Gastroesophageal sphincter (tissue), 4 donors: Measurements from ENCODE around the gene SNUPN. TPM values are rescaled to one million over a fixed set of nuclear protein-coding genes. Genes with fewer than 3 reads are reported as not detected.

Experiments
- ATAC-seq: fragments of 150-250 bp; one replicate; pipeline ENCODE4 v1.9.1; 2016; ENCODE audit warnings: mild to moderate bottlenecking, moderate library complexity
- H3K27ac ChIP-seq, 4 donors: fragments of 200-600 bp; sonication (generic) in 3 of 4; 1 replicate in 3 of 4; 2 replicates in 1 of 4; pipeline ENCODE4 v1.5.1; 2016 to 2019
- H3K27me3 ChIP-seq: fragments of 200-600 bp; sonication (generic); one replicate; pipeline ENCODE4 v1.5.1; 2019
- H3K36me3 ChIP-seq, 2 donors: fragments of 200-600 bp; sonication (generic); one replicate each; pipeline ENCODE4 v1.5.1; 2019; ENCODE audit warnings: control low read depth in 1 of 2
- H3K4me1 ChIP-seq, 3 donors: fragments of 200-600 bp; sonication (generic); 1 replicate in 2 of 3; 2 replicates in 1 of 3; pipeline ENCODE4 v1.5.1; 2016 to 2019; ENCODE audit warnings: control low read depth in 2 of 3
- H3K4me3 ChIP-seq, 2 donors: fragments of 200-600 bp; sonication (generic); one replicate each; pipeline ENCODE4 v1.5.1; 2019; ENCODE audit warnings: mild to moderate bottlenecking in 1 of 2, moderate library complexity in 1 of 2
- H3K9me3 ChIP-seq, 3 donors: fragments of 200-600 bp; sonication (generic); one replicate each; pipeline ENCODE4 v1.5.1; 2017 to 2019; ENCODE audit warnings: control low read depth in 2 of 3
- EP300 ChIP-seq: sonication (generic); formaldehyde crosslinking; IDR thresholded peaks from one replicate; pipeline ENCODE4 v1.6.1; 2017; ENCODE audit warnings: antibody characterized with exemption, mild to moderate bottlenecking
- POLR2A ChIP-seq, 2 donors: fragments of 450-650 bp; IDR thresholded peaks; one replicate each; pipeline ENCODE4 v1.6.1; 2017; ENCODE audit warnings: antibody characterized with exemption in 2 of 2, mild to moderate bottlenecking in 2 of 2, moderate library complexity in 1 of 2
- POLR2AphosphoS5 ChIP-seq: sonication (generic); formaldehyde crosslinking; IDR thresholded peaks from one replicate; pipeline ENCODE4 v1.6.1; 2017; ENCODE audit warnings: antibody characterized with exemption
- WGBS, 2 donors: methylation state at CpG; one replicate each; pipeline ENCODE4 v1.1.5; 2018; ENCODE audit warnings: low coverage in 1 of 2; 5-methylcytosine and 5-hydroxymethylcytosine counted together
- total RNA-seq, 4 donors: library from RNA; depleted of rRNA; stranded (reverse); fragments of >200 nt; gene quantifications; one replicate each; pipeline ENCODE4 v1.1.0, GENCODE V29; 2016
- TF ChIP-seq, protein P1 (sequence below), 4 experiments: fragments of 200-600 bp in 2 of 4; fragments of 450-650 bp in 2 of 4; sonication (generic) in 1 of 4; IDR thresholded peaks; one replicate each; pipeline ENCODE4 v1.5.1; 2017 to 2019; ENCODE audit warnings: antibody characterized with exemption in 4 of 4, mild to moderate bottlenecking in 2 of 4, moderate library complexity in 2 of 4

The SNUPN gene
- total RNA-seq, 4 donors from 2014 or later = 18.6 to 27.3 (median 21.0) TPM

DNA sequence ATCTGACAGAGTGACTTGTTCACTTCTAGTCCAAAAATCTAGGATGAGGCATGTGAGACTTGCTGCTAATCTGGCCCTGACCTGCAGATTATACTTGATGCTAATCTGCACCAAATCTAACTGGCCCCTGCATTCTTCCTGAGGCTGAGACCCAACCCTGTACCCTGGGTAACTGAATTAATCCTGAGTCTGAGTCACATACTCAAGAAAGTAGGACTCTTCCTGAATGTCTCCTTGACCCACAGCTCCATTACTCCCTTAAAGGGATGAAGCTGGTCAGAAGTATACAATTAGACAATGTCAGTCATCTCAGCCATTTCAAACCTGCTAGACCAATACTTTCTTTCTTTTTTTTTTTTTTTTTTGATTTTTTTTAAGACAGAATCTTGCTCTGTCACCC is 71.9 kb downstream of the SNUPN start:
- no peak for TF ChIP-seq POLR2A (IDR thresholded peaks at IDR 0.05)
- TF ChIP-seq EP300 = no peak
- TF ChIP-seq, protein P1, sequence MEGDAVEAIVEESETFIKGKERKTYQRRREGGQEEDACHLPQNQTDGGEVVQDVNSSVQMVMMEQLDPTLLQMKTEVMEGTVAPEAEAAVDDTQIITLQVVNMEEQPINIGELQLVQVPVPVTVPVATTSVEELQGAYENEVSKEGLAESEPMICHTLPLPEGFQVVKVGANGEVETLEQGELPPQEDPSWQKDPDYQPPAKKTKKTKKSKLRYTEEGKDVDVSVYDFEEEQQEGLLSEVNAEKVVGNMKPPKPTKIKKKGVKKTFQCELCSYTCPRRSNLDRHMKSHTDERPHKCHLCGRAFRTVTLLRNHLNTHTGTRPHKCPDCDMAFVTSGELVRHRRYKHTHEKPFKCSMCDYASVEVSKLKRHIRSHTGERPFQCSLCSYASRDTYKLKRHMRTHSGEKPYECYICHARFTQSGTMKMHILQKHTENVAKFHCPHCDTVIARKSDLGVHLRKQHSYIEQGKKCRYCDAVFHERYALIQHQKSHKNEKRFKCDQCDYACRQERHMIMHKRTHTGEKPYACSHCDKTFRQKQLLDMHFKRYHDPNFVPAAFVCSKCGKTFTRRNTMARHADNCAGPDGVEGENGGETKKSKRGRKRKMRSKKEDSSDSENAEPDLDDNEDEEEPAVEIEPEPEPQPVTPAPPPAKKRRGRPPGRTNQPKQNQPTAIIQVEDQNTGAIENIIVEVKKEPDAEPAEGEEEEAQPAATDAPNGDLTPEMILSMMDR (IDR thresholded peaks at IDR 0.05) = no peak
- no peak for TF ChIP-seq POLR2AphosphoS5
- H3K27me3 ChIP-seq = no peaks in the 10 kb centered on the region
- no peak overlapping the region for H3K27ac ChIP-seq
- no peak for ATAC-seq
- H3K4me3 ChIP-seq = no peak overlapping the region
- H3K4me1 ChIP-seq = peaks cover 0 to 15% (median 0%) of the 10 kb centered on the region in 3 donors
- H3K36me3 ChIP-seq = no peaks in the 10 kb centered on the region
- H3K9me3 ChIP-seq = no peaks in the 10 kb centered on the region

DNA sequence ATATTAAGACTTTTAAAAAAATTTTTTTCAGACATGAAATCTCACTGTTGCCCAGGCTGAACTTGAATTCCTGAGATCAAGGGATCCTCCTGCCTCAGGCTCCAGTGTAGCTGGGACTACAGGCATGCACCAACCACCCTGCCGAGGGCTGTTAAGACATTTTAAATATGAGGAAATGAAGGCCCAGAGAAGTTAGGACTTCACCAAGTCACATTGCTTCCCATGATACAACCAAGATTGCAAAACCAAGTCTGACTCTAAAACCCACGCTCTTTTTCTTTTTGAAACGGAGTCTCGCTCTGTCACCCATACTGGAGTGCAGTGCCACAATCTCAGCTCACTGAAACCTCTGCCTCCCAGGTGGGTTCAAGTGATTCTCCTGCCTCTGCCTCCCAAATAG is 74.4 kb downstream of the SNUPN start:
- no peaks in the 10 kb centered on the region for H3K9me3 ChIP-seq
- H3K4me3 ChIP-seq = no peak overlapping the region
- no peaks in the 10 kb centered on the region for H3K27me3 ChIP-seq
- 97 to 100% methylated on average over 3 to 4 of the region's 4 CpGs for WGBS, 2 donors
- peaks cover 0 to 23% (median 0%) of the 10 kb centered on the region in 3 donors for H3K4me1 ChIP-seq
- no peaks in the 10 kb centered on the region for H3K36me3 ChIP-seq
- TF ChIP-seq, protein P1 (IDR thresholded peaks at IDR 0.05) = no peak
- TF ChIP-seq POLR2A (IDR thresholded peaks at IDR 0.05) (no peak), EP300 (no peak), POLR2AphosphoS5 (no peak)
- no peak for ATAC-seq
- H3K27ac ChIP-seq = no peak overlapping the region

Other genes starting within 250 kb of the SNUPN start
- gene SIN3A, start 174.0 kb downstream of the SNUPN start, total RNA-seq = 10 to 100 TPM; 31.7 to 54.8 (median 35.8) TPM
- 10 to 100 TPM; 16.3 to 30.6 (median 25.0) TPM for gene PTPN9, start 46.4 kb downstream of the SNUPN start, total RNA-seq
- 10 to 100 TPM; 72.8 to 94.9 (median 85.5) TPM for gene IMP3, start 14.5 kb upstream of the SNUPN start, total RNA-seq
- 10 to 100 TPM; 32.8 to 51.5 (median 41.2) TPM for gene SNX33, start 22.2 kb upstream of the SNUPN start, total RNA-seq
- gene CSPG4, start 87.1 kb upstream of the SNUPN start, total RNA-seq = 100 to 1,000 TPM in 3 of 4 donors, 10 to 100 TPM in 1; 98.7 to 396 (median 151) TPM
- gene UBE2Q2, start 217.7 kb upstream of the SNUPN start, total RNA-seq = 10 to 100 TPM; 50.6 to 92.2 (median 65.5) TPM